GM12874 (cell line): Measurements from ENCODE around the gene PAN2.

Experiments
- TF ChIP-seq, protein P1 (sequence below): IDR thresholded peaks from 2 replicates; pipeline ENCODE4 v1.5.1; 2011; ENCODE audit warnings: low read depth, mild to moderate bottlenecking, control low read depth, low read length, moderate library complexity; ENCODE audit not compliant: insufficient read depth

Gene PAN2

DNA sequence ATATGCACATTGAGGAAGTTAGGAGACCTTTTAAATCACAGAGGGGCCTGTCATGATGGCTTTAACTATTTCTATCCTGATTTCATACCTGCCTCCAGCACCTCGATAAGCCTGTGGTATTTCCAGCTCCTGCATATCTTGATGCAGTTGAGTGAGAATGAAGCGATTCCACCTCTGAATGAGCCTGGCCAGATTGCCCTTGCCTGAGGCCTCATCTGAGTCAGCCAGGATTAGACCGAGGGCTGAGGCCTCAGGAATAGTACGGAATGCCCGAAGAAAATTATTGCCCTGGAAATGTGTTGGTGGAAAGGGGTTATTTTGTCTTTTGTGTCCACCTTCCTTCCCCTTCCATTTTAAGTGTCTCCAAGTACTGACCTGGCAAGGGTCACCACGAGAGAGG, 9.6 kb downstream of the PAN2 start:
- TF ChIP-seq, protein P1, sequence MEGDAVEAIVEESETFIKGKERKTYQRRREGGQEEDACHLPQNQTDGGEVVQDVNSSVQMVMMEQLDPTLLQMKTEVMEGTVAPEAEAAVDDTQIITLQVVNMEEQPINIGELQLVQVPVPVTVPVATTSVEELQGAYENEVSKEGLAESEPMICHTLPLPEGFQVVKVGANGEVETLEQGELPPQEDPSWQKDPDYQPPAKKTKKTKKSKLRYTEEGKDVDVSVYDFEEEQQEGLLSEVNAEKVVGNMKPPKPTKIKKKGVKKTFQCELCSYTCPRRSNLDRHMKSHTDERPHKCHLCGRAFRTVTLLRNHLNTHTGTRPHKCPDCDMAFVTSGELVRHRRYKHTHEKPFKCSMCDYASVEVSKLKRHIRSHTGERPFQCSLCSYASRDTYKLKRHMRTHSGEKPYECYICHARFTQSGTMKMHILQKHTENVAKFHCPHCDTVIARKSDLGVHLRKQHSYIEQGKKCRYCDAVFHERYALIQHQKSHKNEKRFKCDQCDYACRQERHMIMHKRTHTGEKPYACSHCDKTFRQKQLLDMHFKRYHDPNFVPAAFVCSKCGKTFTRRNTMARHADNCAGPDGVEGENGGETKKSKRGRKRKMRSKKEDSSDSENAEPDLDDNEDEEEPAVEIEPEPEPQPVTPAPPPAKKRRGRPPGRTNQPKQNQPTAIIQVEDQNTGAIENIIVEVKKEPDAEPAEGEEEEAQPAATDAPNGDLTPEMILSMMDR, result no peak

DNA sequence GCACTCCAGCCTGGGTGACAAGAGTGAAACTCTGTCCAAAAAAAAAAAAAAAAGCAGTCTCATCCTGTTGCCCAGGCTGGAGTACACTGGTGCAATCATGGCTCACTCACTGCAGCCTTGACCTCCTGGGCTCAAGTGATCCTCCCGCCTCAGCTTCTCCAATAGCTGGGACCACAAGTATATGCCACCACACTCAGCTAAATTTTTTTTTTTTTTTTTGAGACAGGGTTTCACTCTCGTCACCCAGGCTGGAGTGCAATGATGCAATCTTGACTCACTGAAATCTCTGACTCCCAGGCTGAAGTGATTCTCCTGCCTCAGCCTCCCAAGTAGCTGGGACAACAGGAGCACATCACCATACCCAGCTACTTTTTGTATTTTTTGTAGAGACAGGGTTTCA, 12.8 kb downstream of the PAN2 start:
- TF ChIP-seq, protein P1, result no peak

DNA sequence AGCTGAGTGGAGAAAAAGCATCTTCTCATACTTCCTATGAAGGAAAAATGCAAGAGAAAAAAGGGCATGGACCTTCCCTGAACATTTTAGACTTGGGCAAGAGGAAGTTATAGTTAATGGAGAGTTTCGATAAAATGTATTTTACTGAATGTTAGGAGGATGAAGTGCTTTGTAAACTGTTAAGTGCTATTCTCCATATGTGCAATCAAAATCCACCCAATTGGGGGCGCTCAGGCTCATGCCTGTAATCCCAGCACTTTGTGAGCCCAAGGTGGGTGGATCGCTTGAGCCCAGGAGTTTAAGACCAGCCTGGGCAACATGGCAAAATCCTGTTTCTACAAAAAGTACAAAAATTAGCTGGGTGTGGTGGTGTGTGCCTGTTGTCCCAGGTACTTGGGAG, 16.1 kb downstream of the PAN2 start:
- TF ChIP-seq, protein P1, result no peak

DNA sequence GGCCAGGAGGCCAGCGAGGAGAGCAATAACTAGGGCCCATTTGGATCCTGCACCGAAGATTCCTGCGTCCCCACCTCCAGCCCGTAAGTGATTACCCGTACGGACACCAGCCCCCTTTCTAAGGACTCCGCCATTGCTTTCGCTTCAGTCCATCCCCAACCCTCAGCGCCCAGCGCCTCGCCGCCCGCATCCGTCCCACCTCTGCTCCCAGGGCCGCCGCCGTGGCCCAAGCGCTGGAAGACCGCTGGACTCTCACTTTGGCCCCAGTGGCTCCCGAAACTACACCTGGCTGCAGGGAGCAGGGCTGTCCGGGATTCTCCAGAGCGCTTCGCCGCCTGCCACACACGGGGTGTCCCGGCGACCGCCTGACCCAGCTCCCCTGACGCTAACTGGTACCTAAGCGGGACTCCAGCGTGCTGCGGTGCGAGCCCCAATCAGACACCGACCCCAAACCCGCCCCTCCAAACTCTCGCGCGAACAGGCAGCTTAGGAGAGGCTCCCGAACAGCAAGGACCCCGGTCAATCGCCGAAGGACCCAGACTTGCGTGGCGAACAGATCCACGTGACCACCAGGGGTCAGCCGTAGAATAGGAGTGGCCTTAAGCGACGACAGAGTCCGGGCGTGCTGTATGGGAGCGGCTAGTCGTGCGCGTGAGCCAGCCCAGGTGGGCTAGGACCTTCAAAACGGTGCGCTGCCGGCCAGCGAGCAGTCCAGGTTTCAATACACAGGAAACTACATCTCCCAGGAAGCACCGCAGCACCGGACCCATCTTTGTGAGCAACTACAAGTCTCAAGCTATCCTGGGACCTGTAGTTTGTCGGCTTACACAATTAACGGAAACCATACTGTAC, 18.0 kb downstream of the PAN2 start, which contains the start of gene CNPY2:
Gene CNPY2, minus strand, starts transcription at position 367 of the 852 bp plus-strand sequence. CDS start 771 bp downstream, outside the sequence.
- TF ChIP-seq, protein P1, result no peak

DNA sequence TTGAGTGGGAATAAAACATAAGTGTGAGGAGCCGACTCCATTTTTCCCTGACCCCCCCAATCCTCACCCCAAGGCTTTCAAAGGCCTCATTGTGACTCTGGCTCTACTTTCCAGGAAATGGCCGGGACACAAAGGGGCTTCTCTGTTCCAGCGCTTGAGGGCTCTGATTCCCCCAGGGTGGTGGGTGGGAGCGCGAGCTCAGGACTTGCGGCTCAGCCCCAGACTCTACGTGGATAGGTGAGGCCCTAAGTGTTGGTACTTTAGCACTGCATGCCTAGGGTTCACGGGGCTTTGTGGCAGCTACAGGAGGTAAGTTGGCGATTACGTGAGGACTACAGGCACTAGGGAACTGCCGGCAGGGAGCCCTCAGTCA, 18.6 kb downstream of the PAN2 start:
- TF ChIP-seq, protein P1, result no peak

DNA sequence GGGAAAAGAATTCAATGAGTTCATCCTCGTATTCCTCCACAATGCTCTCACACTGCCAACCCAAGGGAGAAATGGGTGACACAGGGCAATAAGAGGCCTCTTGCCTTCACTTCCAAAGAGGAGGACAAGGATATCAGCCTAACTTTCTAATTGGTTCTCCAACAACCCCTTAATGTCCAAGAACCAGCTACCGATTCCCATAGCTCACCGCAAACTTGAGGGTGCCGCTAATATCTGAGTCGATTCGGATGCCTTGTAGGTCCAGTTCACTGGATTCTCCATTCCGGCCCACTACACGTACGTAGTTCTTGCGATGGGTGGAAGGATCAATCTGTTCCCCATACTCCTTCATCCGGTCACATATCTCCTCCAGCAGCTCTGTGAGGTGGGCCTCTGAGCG, 22.8 kb downstream of the PAN2 start:
- TF ChIP-seq, protein P1, result no peak

DNA sequence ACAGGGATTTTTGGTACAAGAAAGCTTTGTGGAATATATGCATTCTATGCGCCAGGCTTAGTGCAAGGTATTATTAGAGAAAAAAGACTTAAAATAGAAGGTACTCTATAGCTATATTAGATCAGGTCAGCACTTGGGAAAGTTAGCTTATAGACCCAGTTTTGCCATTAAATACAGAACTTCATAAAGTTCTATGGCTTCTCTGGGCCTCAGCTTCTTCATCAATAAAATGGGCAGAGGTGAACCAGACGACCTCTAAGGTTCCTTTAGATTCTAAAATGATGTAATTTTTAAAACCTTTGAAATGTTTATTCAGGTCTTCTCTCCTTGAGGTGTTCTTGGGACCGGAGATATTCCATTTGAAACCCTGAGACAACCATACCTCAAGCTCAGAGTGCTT, 25.1 kb downstream of the PAN2 start:
- TF ChIP-seq, protein P1, result no peak
